B cell (primary cell): Measurements from ENCODE around the gene FRMPD2. TPM values are rescaled to one million over a fixed set of nuclear protein-coding genes. Genes with fewer than 3 reads are reported as not detected.

Source experiments
- ATAC-seq: fragments of 200-7000 bp; cut with Tn5 transposase; one replicate; pipeline ENCODE4 v1.10.0; 2021; ENCODE audit warnings: low read depth, mild to moderate bottlenecking, moderate number of reproducible peaks, moderate library complexity
- CTCF ChIA-PET: fragments of 350-600 bp; sonication (Branson Sonifier 250); formaldehyde crosslinking; loops from one replicate; lab custom pipeline; 2021; ENCODE audit warnings: antibody characterized with exemption, inconsistent platforms; lab: Charles Lee
- POLR2A ChIA-PET: fragments of 350-600 bp; sonication (Branson Sonifier 250); formaldehyde crosslinking; loops from one replicate; lab custom pipeline; 2021; ENCODE audit warnings: antibody characterized with exemption; lab: Charles Lee
- DNase-seq: peaks from one replicate; pipeline ENCODE4 v3.0.0; 2013
- H2AFZ ChIP-seq: 2 replicates; pipeline ENCODE4 v1.6.1; 2012; ENCODE audit warnings: mild to moderate bottlenecking, low read depth, low read length; ENCODE audit not compliant: insufficient read depth, poor library complexity, severe bottlenecking
- H3K27ac ChIP-seq, 2 donors: 1 replicate in 1 of 2; 2 replicates in 1 of 2; pipeline ENCODE4 v1.5.1; 2012 to 2013; ENCODE audit warnings: low read length in 2 of 2, mild to moderate bottlenecking in 2 of 2, moderate library complexity in 1 of 2
- H3K27me3 ChIP-seq, 4 experiments: fragments of 200-600 bp in 1 of 4; sonication (generic) in 1 of 4; replicated peaks in 1 of 4; 1 replicate in 2 of 4; 2 replicates in 2 of 4; pipeline versions ENCODE4 v1.6.1 to v1.7.0; 2013 to 2016; ENCODE audit warnings: low read length in 3 of 4, mild to moderate bottlenecking in 2 of 4, mixed read lengths in 1 of 4, moderate library complexity in 1 of 4; ENCODE audit not compliant: insufficient read depth in 4 of 4, control insufficient read depth in 3 of 4; ENCODE audit errors: control extremely low read depth in 1 of 4
- H3K36me3 ChIP-seq, 2 experiments: replicated peaks in 1 of 2; 1 replicate in 1 of 2; 2 replicates in 1 of 2; pipeline versions ENCODE4 v1.6.1 to v1.7.1; 2013; ENCODE audit warnings: low read length in 1 of 2; ENCODE audit not compliant: insufficient read depth in 2 of 2, control insufficient read depth in 1 of 2; ENCODE audit errors: control extremely low read depth in 1 of 2, extremely low read depth in 1 of 2
- H3K4me1 ChIP-seq, 2 donors: fragments of 200-600 bp in 1 of 2; sonication (generic) in 1 of 2; 1 replicate in 1 of 2; 2 replicates in 1 of 2; pipeline versions ENCODE4 v1.5.1 to v1.6.1; 2013 to 2017; ENCODE audit warnings: low read length in 2 of 2; ENCODE audit not compliant: control insufficient read depth in 2 of 2, insufficient read depth in 2 of 2
- H3K4me2 ChIP-seq: replicated peaks from 2 replicates; pipeline ENCODE3; 2012; ENCODE audit warnings: mild to moderate bottlenecking, low read depth, low read length; ENCODE audit not compliant: poor library complexity, severe bottlenecking
- H3K4me3 ChIP-seq, 5 experiments: fragments of 200-600 bp in 1 of 5; sonication (generic) in 1 of 5; 1 replicate in 3 of 5; 2 replicates in 2 of 5; pipeline versions ENCODE4 v1.5.1 to v1.7.0; 2011 to 2016; ENCODE audit warnings: low read length in 4 of 5, mild to moderate bottlenecking in 4 of 5, low read depth in 2 of 5, control low read depth in 1 of 5, moderate library complexity in 1 of 5; ENCODE audit not compliant: insufficient read depth in 1 of 5; ENCODE audit errors: control extremely low read depth in 1 of 5, extremely low read depth in 1 of 5
- H3K79me2 ChIP-seq: fragments of 200-600 bp; sonication (generic); one replicate; pipeline ENCODE4 v1.6.0; 2016; ENCODE audit warnings: low read length; ENCODE audit not compliant: control insufficient read depth, insufficient read depth
- H3K9ac ChIP-seq: fragments of 200-600 bp; sonication (generic); 2 replicates; pipeline ENCODE4 v1.6.1; 2017; ENCODE audit warnings: mild to moderate bottlenecking, low read length, moderate library complexity
- H3K9me3 ChIP-seq, 3 donors: one replicate each; pipeline versions ENCODE4 v1.6.1 to v1.7.1; 2013; ENCODE audit warnings: low read length in 2 of 3; ENCODE audit not compliant: control insufficient read depth in 2 of 3, insufficient read depth in 1 of 3; ENCODE audit errors: control extremely low read depth in 1 of 3
- H4K20me1 ChIP-seq: 2 replicates; pipeline ENCODE4 v1.6.0; 2012; ENCODE audit warnings: mild to moderate bottlenecking, low read length; ENCODE audit not compliant: insufficient read depth, control insufficient read depth, poor library complexity, severe bottlenecking
- H3K27ac Mint-ChIP-seq: one replicate; pipeline ENCODE4 v1.8.0; 2021; ENCODE audit warnings: mixed read lengths
- H3K27me3 Mint-ChIP-seq: one replicate; pipeline ENCODE4 v1.8.0; 2021; ENCODE audit warnings: mixed read lengths
- H3K4me1 Mint-ChIP-seq: one replicate; pipeline ENCODE4 v1.8.0; 2021; ENCODE audit warnings: mixed read lengths
- H3K4me3 Mint-ChIP-seq: one replicate; pipeline ENCODE4 v1.8.0; 2021; ENCODE audit warnings: mixed read lengths
- H3K9me3 Mint-ChIP-seq: one replicate; pipeline ENCODE4 v1.8.0; 2022; ENCODE audit warnings: mixed read lengths; ENCODE audit not compliant: insufficient read depth
- CTCF ChIP-seq: fragments of 200-600 bp; IDR thresholded peaks from one replicate; pipeline ENCODE4 v1.8.0; 2022; ENCODE audit warnings: antibody characterized with exemption, mild to moderate bottlenecking
- EZH2 ChIP-seq: IDR thresholded peaks from 2 replicates; pipeline ENCODE4 v1.6.1; 2012; ENCODE audit warnings: borderline replicate concordance, low read depth, mild to moderate bottlenecking, moderate library complexity, low read length; ENCODE audit not compliant: insufficient read depth, poor library complexity, severe bottlenecking
- WGBS: methylation state at CpG from one replicate; pipeline ENCODE4 v1.1.5; 2013; ENCODE audit warnings: missing lambda C conversion rate; ENCODE audit not compliant: insufficient coverage; 5-methylcytosine and 5-hydroxymethylcytosine counted together
- intact Hi-C: fragments of 100-400 bp; cut with micrococcal nuclease; formaldehyde crosslinking; loops from one replicate; pipeline ENCODE4 v1.10.0; 2022
- polyA plus RNA-seq: library from polyadenylated mRNA; depleted of rRNA; stranded (reverse); fragments of >200 nt; gene quantifications from 2 replicates; pipeline ENCODE4 v1.2.3, GENCODE V29; 2012
- total RNA-seq, 2 donors: library from RNA; stranded (reverse); fragments of 120-200 nt in 1 of 2; gene quantifications; 1 replicate in 1 of 2; 2 replicates in 1 of 2; pipeline versions ENCODE4 v1.2.3 to v1.2.4, GENCODE V29; 2013 to 2022

FRMPD2 gene
- total and polyA plus RNA-seq, 2 donors (not counting 1 experiment from before 2014, with no cell fraction given): not detected

GRCh38 chr10:48241332-48241731, 33.2 kb downstream of the FRMPD2 start:
- no peak overlapping the region for H3K4me3 Mint-ChIP-seq
- Histone ChIP-seq H3K36me3 (no peaks in the 10 kb centered on the region), H3K4me3 (no peak overlapping the region), H2AFZ (no peak overlapping the region), H3K9me3 (peaks cover 0 to 2% (median 0%) of the 10 kb centered on the region in 3 donors), H3K4me1 (no peaks in the 10 kb centered on the region), H3K27ac (no peak overlapping the region), H3K27me3 (no peaks in the 10 kb centered on the region), H3K9ac (no peak overlapping the region), H4K20me1 (no peaks in the 10 kb centered on the region), H3K4me2 (no peak overlapping the region), H3K79me2 (no peaks in the 10 kb centered on the region)
- no peaks in the 10 kb centered on the region for H3K4me1 Mint-ChIP-seq
- peaks cover 3% of the 10 kb centered on the region for H3K27me3 Mint-ChIP-seq
- ATAC-seq: no peak
- no peak for DNase-seq
- ChIA-PET CTCF (no interaction called here), POLR2A (no interaction called here)
- no peak overlapping the region for H3K27ac Mint-ChIP-seq
- H3K9me3 Mint-ChIP-seq: no peaks in the 10 kb centered on the region
- no peak for TF ChIP-seq EZH2
- TF ChIP-seq CTCF: no peak
- intact Hi-C loops: no loop called here

GRCh38 chr10:48240196-48240595, 34.3 kb downstream of the FRMPD2 start:
- Histone ChIP-seq H2AFZ (no peak overlapping the region), H3K4me2 (no peak overlapping the region), H3K4me3 (no peak overlapping the region), H3K36me3 (no peaks in the 10 kb centered on the region), H3K4me1 (no peaks in the 10 kb centered on the region), H3K9ac (no peak overlapping the region), H3K27me3 (no peaks in the 10 kb centered on the region), H3K27ac (no peak overlapping the region), H3K9me3 (peaks cover 0 to 2% (median 0%) of the 10 kb centered on the region in 3 donors), H3K79me2 (no peaks in the 10 kb centered on the region), H4K20me1 (no peaks in the 10 kb centered on the region)
- no peak overlapping the region for H3K4me3 Mint-ChIP-seq
- H3K9me3 Mint-ChIP-seq: no peaks in the 10 kb centered on the region
- ChIA-PET POLR2A (no interaction called here), CTCF (no interaction called here)
- intact Hi-C loops: no loop called here
- ATAC-seq: no peak
- no peaks in the 10 kb centered on the region for H3K4me1 Mint-ChIP-seq
- no peak for DNase-seq
- no peak for TF ChIP-seq EZH2
- TF ChIP-seq CTCF: no peak
- 100% methylated on average over 6 of the region's 7 CpGs for WGBS
- H3K27ac Mint-ChIP-seq: no peak overlapping the region
- H3K27me3 Mint-ChIP-seq: peaks cover 3% of the 10 kb centered on the region
